Measurements from ENCODE around the gene PTDSS2. TPM values are rescaled to one million over a fixed set of nuclear protein-coding genes. Genes with fewer than 3 reads are reported as not detected.
"Not testable (repeated sequence)": the region's sequence is repeated elsewhere in the genome, so short reads cannot be mapped to it uniquely, and the experiment has no call there.

Gene PTDSS2
- total RNA-seq, result 26.9 TPM
- long read RNA-seq, transcript PTDSS2-201 (12 exons, 2,445 nt), result major isoform, 7 of 20 reads
- long read RNA-seq, partial matches to known transcripts, result 9 of 20 reads
- long read RNA-seq, other reads (novel, unspliced or antisense), result 3 of 20 reads

- DNase-seq (ENCODE audit: low spot score), result peak; percentile 99
Measured at GRCh38 chr11:449889-450808, at the start of gene PTDSS2. Gene PTDSS2, plus strand, starts transcription at chr11:450279. Its CDS starts 177 bp downstream, at chr11:450456.

- not testable (repeated sequence) for DNase-seq (ENCODE audit: low spot score)
Measured at GRCh38 chr11:401196-401595, 48.9 kb upstream of the PTDSS2 start.

GRCh38 chr11:403021-403760, 46.9 kb upstream of the PTDSS2 start:
- DNase-seq (ENCODE audit: low spot score), result no peak

DNA sequence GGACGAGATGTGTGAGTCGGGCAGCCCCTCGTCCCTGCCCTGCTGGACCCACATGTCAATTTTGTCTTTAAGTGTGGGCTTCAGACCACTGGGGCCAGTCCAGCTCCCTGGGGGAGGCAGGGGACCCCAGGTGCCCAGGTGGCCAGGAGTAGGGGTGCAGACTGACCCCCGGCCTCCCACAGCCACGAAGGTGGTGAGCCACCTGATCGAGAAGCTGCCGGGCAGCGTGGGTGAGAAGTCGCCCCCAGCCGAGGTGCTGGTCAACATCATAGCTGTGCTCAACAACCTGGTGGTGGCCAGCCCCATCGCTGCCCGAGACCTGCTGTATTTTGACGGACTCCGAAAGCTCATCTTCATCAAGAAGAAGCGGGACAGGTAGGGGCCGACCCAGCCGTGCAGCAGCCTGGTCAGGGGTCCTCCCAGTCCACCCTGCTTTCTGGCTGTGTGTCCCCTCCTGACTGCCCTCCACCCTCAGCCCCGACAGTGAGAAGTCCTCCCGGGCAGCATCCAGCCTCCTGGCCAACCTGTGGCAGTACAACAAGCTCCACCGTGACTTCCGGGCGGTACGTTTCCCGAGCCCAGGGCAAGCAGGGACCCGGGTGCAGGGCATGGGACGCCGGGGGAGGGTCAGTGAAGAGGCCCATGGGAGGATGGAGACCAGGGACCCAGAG, 46.2 kb upstream of the PTDSS2 start:
- DNase-seq (ENCODE audit: low spot score), result no peak

GRCh38 chr11:404551-405264, 45.4 kb upstream of the PTDSS2 start:
- DNase-seq (ENCODE audit: low spot score), result no peak

DNA sequence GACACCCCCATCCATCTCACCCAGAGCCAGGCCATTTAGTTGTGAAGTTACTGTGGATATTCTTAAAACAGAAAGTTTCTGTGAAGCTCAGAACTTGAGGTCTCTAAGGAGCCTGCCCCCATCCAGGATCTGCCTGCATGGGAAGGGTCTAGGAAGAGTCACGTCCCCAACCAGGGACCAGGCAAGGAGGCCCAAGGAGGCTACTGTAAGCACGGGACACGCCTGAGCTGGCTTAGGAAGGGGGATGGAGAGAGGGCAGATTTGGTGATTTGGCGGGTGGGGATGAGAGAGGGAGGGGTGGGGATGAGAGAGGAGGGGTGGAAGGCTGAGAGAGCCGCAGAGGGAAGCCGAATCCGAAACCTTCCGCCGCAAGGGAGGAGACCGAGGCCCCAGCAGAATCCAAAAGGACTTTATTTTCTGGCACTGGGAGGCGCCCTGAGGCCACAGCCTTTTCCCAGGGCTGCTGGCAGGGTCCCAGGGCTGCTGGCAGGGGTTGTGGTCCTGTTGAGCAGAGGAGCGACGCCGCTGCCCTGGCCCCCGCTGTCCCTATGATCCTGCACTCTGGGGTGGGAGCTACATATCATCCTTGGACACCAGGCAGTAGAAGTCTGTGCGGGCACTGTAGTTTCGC, 44.6 kb upstream of the PTDSS2 start:
- DNase-seq (ENCODE audit: low spot score), result no peak

GRCh38 chr11:405954-406795, 43.9 kb upstream of the PTDSS2 start:
- no peak for DNase-seq (ENCODE audit: low spot score)

DNA sequence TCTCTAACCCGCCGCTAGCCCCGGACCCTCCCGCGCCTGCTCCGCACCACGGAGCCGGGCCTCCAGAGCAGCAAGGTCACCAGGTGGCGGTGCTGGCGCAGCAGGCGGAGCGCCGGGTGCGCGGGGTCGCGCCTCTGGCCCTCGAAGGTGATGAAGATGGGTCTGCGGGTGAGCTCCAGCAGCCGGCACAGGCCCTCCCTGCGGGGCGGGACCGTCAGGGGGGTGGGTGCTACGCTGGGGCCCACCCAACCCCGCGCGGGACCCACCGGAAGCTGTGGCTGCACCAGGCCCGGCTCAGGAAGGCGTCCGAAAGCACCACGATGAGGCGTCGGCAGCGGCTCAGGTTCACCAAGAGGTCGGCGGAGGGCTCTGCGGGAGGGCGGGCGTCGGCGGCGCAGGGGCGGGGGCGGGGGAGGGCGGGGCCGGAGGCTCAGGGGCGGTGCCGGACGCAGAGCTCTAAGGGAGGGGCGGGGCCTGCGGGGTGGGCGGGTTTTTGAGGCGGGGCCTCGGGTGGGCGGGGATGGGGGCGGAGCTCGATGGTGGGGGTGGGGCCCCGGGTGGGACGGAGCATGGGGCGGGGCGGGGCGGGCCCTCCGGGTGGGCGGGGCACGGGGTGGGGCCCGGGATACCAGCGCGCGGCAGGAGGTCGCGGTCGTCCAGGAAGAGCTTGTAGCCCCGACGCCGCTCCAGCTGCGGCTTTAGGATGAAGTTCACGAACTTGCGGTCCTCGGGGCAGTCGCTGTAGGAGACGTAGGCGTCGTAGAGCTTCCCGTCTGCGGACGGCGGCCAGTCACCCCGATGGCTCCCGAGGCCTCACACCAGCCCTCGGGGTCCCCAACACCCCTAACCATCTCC, 43.1 kb upstream of the PTDSS2 start:
- no peak for DNase-seq (ENCODE audit: low spot score)

DNA sequence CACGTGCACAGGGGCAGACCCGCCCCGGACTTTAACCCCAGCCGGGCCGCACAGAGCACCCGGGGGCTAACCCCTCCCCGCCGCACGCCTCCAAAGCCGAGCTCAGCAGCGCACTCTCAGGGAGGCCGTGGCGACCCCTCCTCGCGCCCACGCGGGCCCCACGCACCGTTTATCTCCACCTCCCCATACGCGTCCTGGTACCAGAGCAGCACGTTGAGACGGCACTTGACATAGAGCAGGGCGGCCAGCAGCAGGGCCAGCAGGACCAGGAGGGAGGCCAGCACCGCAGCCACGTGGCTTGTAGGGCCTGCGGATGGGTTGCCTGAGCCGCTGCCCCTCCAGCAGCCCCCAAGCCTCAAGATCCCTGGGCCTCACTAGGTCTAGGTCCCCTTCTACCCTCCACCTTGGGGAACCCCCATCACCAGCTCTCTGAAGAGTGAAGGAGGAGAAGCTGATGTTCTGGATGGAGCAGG, 42.4 kb upstream of the PTDSS2 start:
- DNase-seq (ENCODE audit: low spot score), result no peak

- DNase-seq (ENCODE audit: low spot score), result no peak
Measured at GRCh38 chr11:408154-409007, 41.7 kb upstream of the PTDSS2 start.

DNA sequence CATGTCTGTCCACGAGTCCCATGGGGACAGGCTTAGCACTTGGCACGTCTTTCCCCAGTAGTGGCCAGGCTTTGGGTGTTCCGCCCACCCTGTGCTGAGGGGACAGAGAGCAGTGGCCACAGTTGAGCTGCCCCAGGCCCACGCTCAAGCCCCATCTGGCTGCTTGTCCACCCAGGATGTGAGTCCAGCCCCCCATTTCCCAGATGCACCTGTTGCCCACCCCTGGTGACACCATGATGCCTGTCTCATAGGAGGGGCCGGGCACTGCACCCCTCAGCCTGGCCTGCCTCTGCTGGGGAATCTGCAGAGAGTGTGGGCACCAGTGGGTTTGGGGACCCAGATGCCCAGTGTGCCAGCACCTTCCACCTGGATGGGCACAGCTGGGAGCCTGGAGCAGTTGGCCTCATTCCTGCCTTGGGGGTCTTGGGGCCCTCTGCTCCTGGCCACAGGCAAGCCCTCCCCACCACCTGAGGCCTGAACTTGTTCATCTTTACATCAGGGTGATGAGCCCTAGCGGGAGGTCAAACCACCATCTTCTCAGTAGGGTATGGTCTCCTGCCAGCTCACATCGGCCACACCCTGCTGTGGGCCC, 41.0 kb upstream of the PTDSS2 start:
- DNase-seq (ENCODE audit: low spot score), result no peak

- no peak for DNase-seq (ENCODE audit: low spot score)
Measured at GRCh38 chr11:409600-410483, 40.2 kb upstream of the PTDSS2 start.

DNA sequence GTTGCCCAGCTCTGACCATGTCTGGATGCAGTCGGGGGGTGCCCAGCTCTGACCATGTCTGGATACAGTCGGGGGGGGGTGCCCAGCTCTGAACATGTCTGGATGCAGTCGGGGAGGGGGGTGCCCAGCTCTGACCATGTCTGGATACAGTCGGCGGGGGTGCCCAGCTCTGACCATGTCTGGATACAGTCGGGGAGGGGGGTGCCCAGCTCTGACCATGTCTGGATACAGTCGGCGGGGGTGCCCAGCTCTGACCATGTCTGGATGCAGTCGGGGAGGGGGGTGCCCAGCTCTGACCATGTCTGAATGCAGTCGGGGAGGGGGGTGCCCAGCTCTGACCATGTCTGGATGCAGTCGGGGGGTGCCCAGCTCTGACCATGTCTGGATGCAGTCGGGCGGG, 39.4 kb upstream of the PTDSS2 start:
- DNase-seq (ENCODE audit: low spot score), result not testable (repeated sequence)

GRCh38 chr11:411520-411919, 38.6 kb upstream of the PTDSS2 start:
- DNase-seq (ENCODE audit: low spot score), result not testable (repeated sequence)

DNA sequence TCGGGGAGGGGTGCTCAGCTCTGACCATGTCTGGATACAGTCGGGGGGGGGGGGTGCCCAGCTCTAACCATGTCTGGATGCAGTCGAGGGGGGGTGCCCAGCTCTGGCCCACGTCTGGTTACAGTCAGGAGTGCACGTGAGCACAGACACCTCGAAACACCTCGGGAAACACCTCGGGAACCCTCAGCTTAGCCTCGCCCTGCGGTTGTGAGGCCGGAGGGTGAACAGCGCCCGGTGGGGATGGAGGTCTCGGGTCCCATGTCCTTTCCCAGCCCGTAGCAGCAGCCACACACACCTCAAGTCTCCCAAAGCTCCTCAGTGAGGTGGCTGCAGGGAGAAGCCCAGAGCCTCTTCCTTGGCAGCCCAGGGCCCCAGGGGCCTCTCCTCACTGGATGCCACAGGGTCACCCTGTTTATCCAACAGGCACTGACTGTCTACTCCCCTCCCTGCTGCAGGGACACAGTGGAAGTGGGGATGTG, 37.4 kb upstream of the PTDSS2 start:
- DNase-seq (ENCODE audit: low spot score), result no peak
